Astrocyte (in vitro differentiated cells and primary cell): Measurements from ENCODE around the gene TIMM10. TPM values are rescaled to one million over a fixed set of nuclear protein-coding genes. Genes with fewer than 3 reads are reported as not detected.

Experiments
- DNase-seq: peaks from one replicate; pipeline ENCODE4 v3.0.0-alpha.2; 2010; ENCODE audit warnings: low read depth
- FAIRE-seq: peaks from 2 replicates; lab custom pipeline; 2011; peaks lifted over from hg19 to GRCh38; lab: Jason Lieb, UNC
- H2AFZ ChIP-seq: 2 replicates; pipeline ENCODE4 v1.6.0; 2012; ENCODE audit warnings: low read depth, low read length, inconsistent platforms
- H3K27ac ChIP-seq: 2 replicates; pipeline ENCODE4 v1.5.1; 2011; ENCODE audit warnings: low read depth, low read length, inconsistent platforms
- H3K27me3 ChIP-seq: 2 replicates; pipeline ENCODE4 v1.6.0; 2011; ENCODE audit warnings: low read length, inconsistent platforms; ENCODE audit not compliant: insufficient read depth
- H3K36me3 ChIP-seq: 2 replicates; pipeline ENCODE4 v1.5.1; 2011; ENCODE audit warnings: low read length, inconsistent platforms; ENCODE audit not compliant: insufficient read depth
- H3K4me1 ChIP-seq: 2 replicates; pipeline ENCODE4 v1.5.1; 2011; ENCODE audit warnings: low read length, inconsistent platforms; ENCODE audit not compliant: insufficient read depth
- H3K4me2 ChIP-seq: 2 replicates; pipeline ENCODE4 v1.6.0; 2012; ENCODE audit warnings: low read length, inconsistent platforms
- H3K4me3 ChIP-seq: 2 replicates; pipeline ENCODE4 v1.5.1; 2011; ENCODE audit warnings: low read depth, mild to moderate bottlenecking, low read length, inconsistent platforms; ENCODE audit not compliant: insufficient read depth
- H3K79me2 ChIP-seq: 2 replicates; pipeline ENCODE4 v1.6.0; 2012; ENCODE audit warnings: mild to moderate bottlenecking, low read length, inconsistent platforms; ENCODE audit not compliant: insufficient read depth
- H3K9ac ChIP-seq: 2 replicates; pipeline ENCODE4 v1.6.0; 2012; ENCODE audit warnings: mild to moderate bottlenecking, low read length, inconsistent platforms
- H3K9me3 ChIP-seq: 2 replicates; pipeline ENCODE4 v1.5.1; 2012; ENCODE audit warnings: low read depth, mild to moderate bottlenecking, low read length, inconsistent platforms; ENCODE audit not compliant: insufficient read depth
- H4K20me1 ChIP-seq: 2 replicates; pipeline ENCODE4 v1.6.0; 2012; ENCODE audit warnings: low read length, inconsistent platforms; ENCODE audit not compliant: insufficient read depth
- H3K27ac Mint-ChIP-seq: one replicate; pipeline ENCODE4 v1.8.0; 2021; ENCODE audit warnings: mild to moderate bottlenecking, mixed read lengths; ENCODE audit not compliant: unreplicated experiment
- H3K27me3 Mint-ChIP-seq: one replicate; pipeline ENCODE4 v1.8.0; 2021; ENCODE audit warnings: low read depth, mixed read lengths; ENCODE audit not compliant: unreplicated experiment
- H3K36me3 Mint-ChIP-seq: one replicate; pipeline ENCODE4 v1.8.0; 2021; ENCODE audit warnings: low read depth, mixed read lengths; ENCODE audit not compliant: unreplicated experiment
- H3K4me1 Mint-ChIP-seq: one replicate; pipeline ENCODE4 v1.8.0; 2021; ENCODE audit warnings: low read depth, mixed read lengths; ENCODE audit not compliant: unreplicated experiment
- H3K4me3 Mint-ChIP-seq: one replicate; pipeline ENCODE4 v1.8.0; 2021; ENCODE audit warnings: mild to moderate bottlenecking, moderate library complexity, mixed read lengths; ENCODE audit not compliant: unreplicated experiment
- H3K9me3 Mint-ChIP-seq: one replicate; pipeline ENCODE4 v1.8.0; 2021; ENCODE audit warnings: mild to moderate bottlenecking, mixed read lengths; ENCODE audit not compliant: unreplicated experiment
- CTCF ChIP-seq: IDR thresholded peaks from 2 replicates; pipeline ENCODE4 v1.5.1; 2011; ENCODE audit warnings: low read depth, mild to moderate bottlenecking, inconsistent platforms, low read length, moderate library complexity; ENCODE audit not compliant: insufficient read depth
- EZH2 ChIP-seq: IDR thresholded peaks from 2 replicates; pipeline ENCODE4 v1.6.1; 2012; ENCODE audit warnings: mild to moderate bottlenecking, low read length, inconsistent platforms; ENCODE audit not compliant: insufficient read depth
- total RNA-seq: library from RNA; stranded (reverse); gene quantifications from 2 replicates; pipeline ENCODE4 v1.2.1, GENCODE V29; 2021

Gene TIMM10
- total RNA-seq, 1 donor from 2014 or later: 56.1 TPM

- TF ChIP-seq CTCF (no peak), EZH2 (no peak)
- H3K4me3 Mint-ChIP-seq: no peak overlapping the region
- H3K79me2 ChIP-seq: no peaks in the 10 kb centered on the region
- H3K9ac ChIP-seq: no peak overlapping the region
- H3K36me3 ChIP-seq: no peaks in the 10 kb centered on the region
- no peak for FAIRE-seq
- no peak overlapping the region for H2AFZ ChIP-seq
- H3K27ac Mint-ChIP-seq: no peak overlapping the region
- H3K4me1 Mint-ChIP-seq: peaks cover 2% of the 10 kb centered on the region
- peaks cover 4% of the 10 kb centered on the region for H4K20me1 ChIP-seq
- H3K4me1 ChIP-seq: no peaks in the 10 kb centered on the region
- H3K27me3 ChIP-seq: no peaks in the 10 kb centered on the region
- H3K4me2 ChIP-seq: no peak overlapping the region
- H3K27me3 Mint-ChIP-seq: peaks cover 30% of the 10 kb centered on the region
- no peak overlapping the region for H3K27ac ChIP-seq
- H3K4me3 ChIP-seq: no peak overlapping the region
- H3K36me3 Mint-ChIP-seq: peaks cover 11% of the 10 kb centered on the region
- no peaks in the 10 kb centered on the region for H3K9me3 Mint-ChIP-seq
- DNase-seq: no peak
- no peaks in the 10 kb centered on the region for H3K9me3 ChIP-seq
These were observed 39.9 kb downstream of the TIMM10 start for GRCh38 chr11:57490456-57491248.

- peaks cover 11% of the 10 kb centered on the region for H3K36me3 Mint-ChIP-seq
- no peak overlapping the region for H3K4me2 ChIP-seq
- H3K27ac Mint-ChIP-seq: no peak overlapping the region
- H3K79me2 ChIP-seq: no peaks in the 10 kb centered on the region
- H3K27ac ChIP-seq: no peak overlapping the region
- H3K27me3 Mint-ChIP-seq: peaks cover 46% of the 10 kb centered on the region
- peaks cover 3% of the 10 kb centered on the region for H3K4me1 ChIP-seq
- FAIRE-seq (no peak), DNase-seq (no peak)
- H3K9me3 ChIP-seq: no peaks in the 10 kb centered on the region
- H3K9ac ChIP-seq: no peak overlapping the region
- peaks cover 7% of the 10 kb centered on the region for H3K27me3 ChIP-seq
- H2AFZ ChIP-seq: no peak overlapping the region
- no peak overlapping the region for H3K4me3 Mint-ChIP-seq
- TF ChIP-seq EZH2 (no peak), CTCF (no peak)
- peaks cover 2% of the 10 kb centered on the region for H3K4me1 Mint-ChIP-seq
- no peaks in the 10 kb centered on the region for H3K36me3 ChIP-seq
- no peaks in the 10 kb centered on the region for H3K9me3 Mint-ChIP-seq
- peaks cover 4% of the 10 kb centered on the region for H4K20me1 ChIP-seq
- no peak overlapping the region for H3K4me3 ChIP-seq
These were observed 42.5 kb downstream of the TIMM10 start for GRCh38 chr11:57487920-57488659.
